Spleen (tissue), 7 donors: ENCODE results near the gene SLC4A11.

Experiments
- POLR2A ChIP-seq, 3 donors: fragments of 450-650 bp; IDR thresholded peaks; one replicate each; pipeline ENCODE4 v1.5.1; 2017; ENCODE audit warnings: antibody characterized with exemption in 3 of 3, mild to moderate bottlenecking in 1 of 3
- TF ChIP-seq, protein P1 (sequence below), 11 experiments: fragments of 200-600 bp in 7 of 11; fragments of 450-650 bp in 4 of 11; sonication (generic) in 4 of 11; IDR thresholded peaks in 8 of 11; conservative IDR thresholded peaks in 3 of 11; 1 replicate in 7 of 11; 2 replicates in 4 of 11; pipeline versions ENCODE4 v1.4.0 to v1.8.0; 2016 to 2021; ENCODE audit warnings: antibody characterized with exemption in 11 of 11, inconsistent platforms in 4 of 11, mild to moderate bottlenecking in 1 of 11
- donor health status: DM: no; HTN: no; CAD: no; lungs with moderate emphysema.
- donor health status: DM: no; HTN: no; CAD: no.
- donor health status: DM: no; HTN: no; CAD: no.

DNA sequence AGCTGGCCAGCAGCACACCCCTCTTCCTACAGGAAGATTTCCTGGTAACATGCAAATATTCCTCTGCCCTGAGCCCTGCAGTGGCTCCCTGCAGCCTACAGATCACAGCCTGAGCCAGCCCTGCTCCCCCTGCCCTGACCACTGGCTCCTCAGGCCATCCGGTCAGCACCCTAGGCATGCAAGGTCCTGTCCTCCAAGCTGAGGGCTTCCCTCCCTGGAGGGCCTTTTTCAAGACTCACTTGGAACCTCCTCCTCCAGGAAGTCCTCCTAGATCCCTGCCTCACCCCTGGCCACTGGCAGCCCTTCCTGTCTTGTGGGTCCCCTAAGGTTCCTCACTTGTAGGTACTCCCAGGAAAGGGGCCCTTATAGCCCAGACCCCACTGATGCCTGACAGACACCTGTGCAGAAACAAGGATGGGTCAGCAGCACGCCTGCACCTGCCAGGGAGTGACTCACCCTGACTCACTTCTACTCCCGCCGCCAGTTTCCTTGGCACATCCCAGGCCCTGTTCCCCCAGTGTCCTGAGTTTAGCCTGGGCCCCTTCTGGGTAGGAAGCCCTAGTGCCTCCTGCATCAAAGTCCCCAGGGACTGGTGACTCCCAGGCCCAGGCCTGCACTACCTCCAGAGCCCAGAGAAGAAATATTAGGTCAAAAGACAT is 3.2 kb downstream of the SLC4A11 start:
- TF ChIP-seq, protein P1, sequence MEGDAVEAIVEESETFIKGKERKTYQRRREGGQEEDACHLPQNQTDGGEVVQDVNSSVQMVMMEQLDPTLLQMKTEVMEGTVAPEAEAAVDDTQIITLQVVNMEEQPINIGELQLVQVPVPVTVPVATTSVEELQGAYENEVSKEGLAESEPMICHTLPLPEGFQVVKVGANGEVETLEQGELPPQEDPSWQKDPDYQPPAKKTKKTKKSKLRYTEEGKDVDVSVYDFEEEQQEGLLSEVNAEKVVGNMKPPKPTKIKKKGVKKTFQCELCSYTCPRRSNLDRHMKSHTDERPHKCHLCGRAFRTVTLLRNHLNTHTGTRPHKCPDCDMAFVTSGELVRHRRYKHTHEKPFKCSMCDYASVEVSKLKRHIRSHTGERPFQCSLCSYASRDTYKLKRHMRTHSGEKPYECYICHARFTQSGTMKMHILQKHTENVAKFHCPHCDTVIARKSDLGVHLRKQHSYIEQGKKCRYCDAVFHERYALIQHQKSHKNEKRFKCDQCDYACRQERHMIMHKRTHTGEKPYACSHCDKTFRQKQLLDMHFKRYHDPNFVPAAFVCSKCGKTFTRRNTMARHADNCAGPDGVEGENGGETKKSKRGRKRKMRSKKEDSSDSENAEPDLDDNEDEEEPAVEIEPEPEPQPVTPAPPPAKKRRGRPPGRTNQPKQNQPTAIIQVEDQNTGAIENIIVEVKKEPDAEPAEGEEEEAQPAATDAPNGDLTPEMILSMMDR (IDR thresholded peaks at IDR 0.05 in 8 of 11, conservative IDR thresholded peaks at IDR 0.05 in 3 of 11) = no peak
- no peak for TF ChIP-seq POLR2A (IDR thresholded peaks at IDR 0.05)
